ENCODE measurements around the gene UNC45B.

DNA sequence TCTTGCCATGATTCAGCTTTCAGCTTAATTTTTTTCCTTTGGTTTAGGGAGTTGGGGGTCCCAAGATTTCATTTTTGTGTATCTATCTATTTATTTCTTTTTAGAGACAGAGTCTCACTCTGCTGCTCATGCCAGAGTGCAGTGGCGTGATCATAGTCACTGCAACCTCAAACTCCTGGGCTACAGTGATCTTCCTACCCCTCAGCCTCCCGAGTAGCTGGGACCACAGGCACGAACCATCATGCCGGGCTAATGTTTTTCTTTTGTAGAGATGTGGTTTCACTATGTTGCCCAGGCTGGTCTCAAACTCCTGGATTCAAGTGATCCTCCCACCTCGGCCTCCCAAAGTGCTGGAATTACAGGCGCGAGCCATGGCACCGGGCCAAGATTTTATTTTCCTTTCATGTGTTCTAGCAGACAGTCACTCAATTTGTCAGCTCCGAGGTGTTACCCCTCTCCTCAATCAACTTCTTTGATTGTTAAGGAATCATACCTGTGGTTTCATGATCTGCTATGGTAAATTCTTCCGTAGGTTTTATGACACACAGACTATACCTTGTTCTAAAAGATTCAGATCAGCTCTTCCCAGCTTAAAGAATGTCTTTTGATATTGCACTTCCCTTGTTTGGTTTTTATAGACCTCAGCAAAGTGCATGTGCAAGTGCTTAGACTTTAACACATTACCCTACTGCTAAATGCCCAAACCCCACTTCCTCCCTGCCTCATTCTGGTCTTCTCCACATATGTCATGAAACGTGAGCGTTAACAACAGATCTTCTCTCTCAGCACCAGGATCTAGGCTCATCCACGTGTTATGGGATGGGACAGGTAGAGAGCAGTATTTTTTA is 13.0 kb downstream of the UNC45B start:
- TF ChIP-seq, protein P1, sequence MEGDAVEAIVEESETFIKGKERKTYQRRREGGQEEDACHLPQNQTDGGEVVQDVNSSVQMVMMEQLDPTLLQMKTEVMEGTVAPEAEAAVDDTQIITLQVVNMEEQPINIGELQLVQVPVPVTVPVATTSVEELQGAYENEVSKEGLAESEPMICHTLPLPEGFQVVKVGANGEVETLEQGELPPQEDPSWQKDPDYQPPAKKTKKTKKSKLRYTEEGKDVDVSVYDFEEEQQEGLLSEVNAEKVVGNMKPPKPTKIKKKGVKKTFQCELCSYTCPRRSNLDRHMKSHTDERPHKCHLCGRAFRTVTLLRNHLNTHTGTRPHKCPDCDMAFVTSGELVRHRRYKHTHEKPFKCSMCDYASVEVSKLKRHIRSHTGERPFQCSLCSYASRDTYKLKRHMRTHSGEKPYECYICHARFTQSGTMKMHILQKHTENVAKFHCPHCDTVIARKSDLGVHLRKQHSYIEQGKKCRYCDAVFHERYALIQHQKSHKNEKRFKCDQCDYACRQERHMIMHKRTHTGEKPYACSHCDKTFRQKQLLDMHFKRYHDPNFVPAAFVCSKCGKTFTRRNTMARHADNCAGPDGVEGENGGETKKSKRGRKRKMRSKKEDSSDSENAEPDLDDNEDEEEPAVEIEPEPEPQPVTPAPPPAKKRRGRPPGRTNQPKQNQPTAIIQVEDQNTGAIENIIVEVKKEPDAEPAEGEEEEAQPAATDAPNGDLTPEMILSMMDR (IDR thresholded peaks at IDR 0.05): no peak
- TF ChIP-seq CREB1 (CRISPR knock-in tag; IDR thresholded peaks at IDR 0.05): no peak
- TF ChIP-seq, protein P2, sequence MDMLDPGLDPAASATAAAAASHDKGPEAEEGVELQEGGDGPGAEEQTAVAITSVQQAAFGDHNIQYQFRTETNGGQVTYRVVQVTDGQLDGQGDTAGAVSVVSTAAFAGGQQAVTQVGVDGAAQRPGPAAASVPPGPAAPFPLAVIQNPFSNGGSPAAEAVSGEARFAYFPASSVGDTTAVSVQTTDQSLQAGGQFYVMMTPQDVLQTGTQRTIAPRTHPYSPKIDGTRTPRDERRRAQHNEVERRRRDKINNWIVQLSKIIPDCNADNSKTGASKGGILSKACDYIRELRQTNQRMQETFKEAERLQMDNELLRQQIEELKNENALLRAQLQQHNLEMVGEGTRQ (CRISPR knock-in tag; IDR thresholded peaks at IDR 0.05): no peak
- no peak for TF ChIP-seq PRRX2 (CRISPR knock-in tag; IDR thresholded peaks at IDR 0.05)
- TF ChIP-seq, protein P3, sequence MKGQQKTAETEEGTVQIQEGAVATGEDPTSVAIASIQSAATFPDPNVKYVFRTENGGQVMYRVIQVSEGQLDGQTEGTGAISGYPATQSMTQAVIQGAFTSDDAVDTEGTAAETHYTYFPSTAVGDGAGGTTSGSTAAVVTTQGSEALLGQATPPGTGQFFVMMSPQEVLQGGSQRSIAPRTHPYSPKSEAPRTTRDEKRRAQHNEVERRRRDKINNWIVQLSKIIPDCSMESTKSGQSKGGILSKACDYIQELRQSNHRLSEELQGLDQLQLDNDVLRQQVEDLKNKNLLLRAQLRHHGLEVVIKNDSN (CRISPR knock-in tag; IDR thresholded peaks at IDR 0.05): no peak
- TF ChIP-seq IRF2 (CRISPR knock-in tag; IDR thresholded peaks at IDR 0.05; ENCODE audit: borderline replicate concordance, low read depth): no peak
- TF ChIP-seq, protein P4, sequence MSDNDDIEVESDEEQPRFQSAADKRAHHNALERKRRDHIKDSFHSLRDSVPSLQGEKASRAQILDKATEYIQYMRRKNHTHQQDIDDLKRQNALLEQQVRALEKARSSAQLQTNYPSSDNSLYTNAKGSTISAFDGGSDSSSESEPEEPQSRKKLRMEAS (CRISPR knock-in tag; IDR thresholded peaks at IDR 0.05): no peak
- no peak for TF ChIP-seq FOXJ3 (CRISPR knock-in tag; IDR thresholded peaks at IDR 0.05; ENCODE audit: borderline replicate concordance)
- no peak for TF ChIP-seq ESRRA (CRISPR knock-in tag; IDR thresholded peaks at IDR 0.05; ENCODE audit: borderline replicate concordance)
- no peak for TF ChIP-seq GABPB1 (CRISPR knock-in tag; IDR thresholded peaks at IDR 0.05)
